GM12891 (cell line): ENCODE data around the gene KATNIP.

ENCODE experiments used
- POLR2A ChIP-seq: IDR thresholded peaks from 2 replicates; pipeline ENCODE4 v1.6.1; 2011; ENCODE audit warnings: low read depth, low read length, control low read depth
- POLR2AphosphoS5 ChIP-seq: IDR thresholded peaks from 2 replicates; pipeline ENCODE4 v1.6.1; 2011; ENCODE audit warnings: low read depth, low read length, control low read depth
- TAF1 ChIP-seq: IDR thresholded peaks from 2 replicates; pipeline ENCODE4 v1.6.1; 2011; ENCODE audit warnings: low read depth, low read length, control low read depth

DNA sequence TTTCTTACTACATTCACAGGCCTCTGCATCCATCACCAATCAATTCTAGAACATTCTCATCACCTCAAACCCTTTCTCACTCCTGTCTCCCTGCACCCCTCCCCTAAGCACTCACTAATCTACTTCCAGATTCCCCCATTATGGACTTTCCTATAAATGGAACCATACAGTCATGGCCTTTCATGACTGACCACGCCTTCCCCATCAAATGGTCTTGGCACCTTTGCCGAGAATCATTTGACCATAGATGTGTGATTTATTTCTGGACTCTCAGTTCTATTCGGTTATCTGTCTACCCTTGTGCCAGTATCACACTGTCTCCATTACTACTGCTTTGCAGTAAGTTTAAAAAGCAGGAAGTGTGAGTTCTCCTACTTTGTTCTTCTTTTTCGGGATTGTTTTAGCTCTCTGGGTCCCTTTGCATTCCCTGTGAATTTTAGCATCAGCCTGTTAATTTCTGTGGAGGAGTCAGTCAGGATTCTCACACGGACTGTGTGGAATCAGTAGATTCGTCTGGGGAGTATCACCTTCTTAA lies 27.7 kb upstream of the KATNIP start:
- TF ChIP-seq POLR2A (no peak), POLR2AphosphoS5 (no peak), TAF1 (no peak)
